ENCODE measurements around the gene TACSTD2. TPM values are rescaled to one million over a fixed set of nuclear protein-coding genes. Genes with fewer than 3 reads are reported as not detected.

TACSTD2 gene
- total RNA-seq, 1 donor from 2014 or later: 203 TPM

GRCh38 chr1:58588396-58588795 is 11.3 kb upstream of the TACSTD2 start:
- DNase-seq (ENCODE audit: extremely low spot score in 2 of 2): no peak
- Histone ChIP-seq H3K27me3 (no peaks in the 10 kb centered on the region), H3K36me3 (no peaks in the 10 kb centered on the region), H3K9me3 (no peaks in the 10 kb centered on the region), H3K27ac (no peak overlapping the region), H3K4me3 (no peak overlapping the region), H3K4me1 (peaks cover 56% of the 10 kb centered on the region)
- no peak for TF ChIP-seq POLR2AphosphoS5 (IDR thresholded peaks at IDR 0.05; ENCODE audit: insufficient read depth in 1 of 2, low read depth in 1 of 2)
- no peak for TF ChIP-seq CTCF (IDR thresholded peaks at IDR 0.05)
- no peak for TF ChIP-seq POLR2A (IDR thresholded peaks at IDR 0.05)
- intact Hi-C loops (cut with DNase I): no loop called here

DNA sequence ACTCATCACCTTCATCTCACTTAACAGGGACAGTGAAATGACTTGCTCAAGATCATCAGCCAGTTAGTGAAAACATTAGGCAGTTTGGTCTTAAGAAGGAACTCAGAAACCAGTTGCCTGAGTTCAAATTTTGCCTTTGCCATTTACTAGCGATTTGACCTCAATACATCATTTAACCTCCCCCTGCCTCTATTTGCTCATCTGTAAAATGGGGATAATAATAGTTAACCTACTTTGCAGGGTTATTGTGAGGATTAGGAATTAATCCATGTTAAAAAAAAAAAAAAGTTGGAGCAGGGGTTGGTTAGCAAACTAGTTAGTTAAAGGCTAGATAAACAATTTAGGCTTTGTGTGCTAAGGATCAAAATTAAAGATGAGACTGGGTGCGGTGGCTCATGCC is 10.6 kb upstream of the TACSTD2 start:
- DNase-seq (ENCODE audit: extremely low spot score in 2 of 2): no peak
- TF ChIP-seq CTCF (IDR thresholded peaks at IDR 0.05): no peak
- TF ChIP-seq POLR2A (IDR thresholded peaks at IDR 0.05): no peak
- no peak for TF ChIP-seq POLR2AphosphoS5 (IDR thresholded peaks at IDR 0.05; ENCODE audit: insufficient read depth in 1 of 2, low read depth in 1 of 2)
- Histone ChIP-seq H3K36me3 (no peaks in the 10 kb centered on the region), H3K27ac (no peak overlapping the region), H3K4me3 (no peak overlapping the region), H3K27me3 (no peaks in the 10 kb centered on the region), H3K4me1 (peaks cover 53% of the 10 kb centered on the region), H3K9me3 (no peaks in the 10 kb centered on the region)
- intact Hi-C loops (cut with DNase I): no loop called here

- Histone ChIP-seq H3K9me3 (no peaks in the 10 kb centered on the region), H3K36me3 (no peaks in the 10 kb centered on the region), H3K4me3 (no peak overlapping the region), H3K27ac (peak overlapping the region; percentile 83), H3K27me3 (no peaks in the 10 kb centered on the region), H3K4me1 (peaks cover 39% of the 10 kb centered on the region)
- intact Hi-C loops (cut with DNase I): no loop called here
- peak in 1 of 2 donors; percentile 34 for DNase-seq (ENCODE audit: extremely low spot score in 2 of 2)
- TF ChIP-seq POLR2AphosphoS5 (IDR thresholded peaks at IDR 0.05; ENCODE audit: insufficient read depth in 1 of 2, low read depth in 1 of 2) (no peak), CTCF (IDR thresholded peaks at IDR 0.05) (no peak), POLR2A (IDR thresholded peaks at IDR 0.05) (no peak)
Measured at GRCh38 chr1:58586271-58586670, 9.2 kb upstream of the TACSTD2 start.

DNA sequence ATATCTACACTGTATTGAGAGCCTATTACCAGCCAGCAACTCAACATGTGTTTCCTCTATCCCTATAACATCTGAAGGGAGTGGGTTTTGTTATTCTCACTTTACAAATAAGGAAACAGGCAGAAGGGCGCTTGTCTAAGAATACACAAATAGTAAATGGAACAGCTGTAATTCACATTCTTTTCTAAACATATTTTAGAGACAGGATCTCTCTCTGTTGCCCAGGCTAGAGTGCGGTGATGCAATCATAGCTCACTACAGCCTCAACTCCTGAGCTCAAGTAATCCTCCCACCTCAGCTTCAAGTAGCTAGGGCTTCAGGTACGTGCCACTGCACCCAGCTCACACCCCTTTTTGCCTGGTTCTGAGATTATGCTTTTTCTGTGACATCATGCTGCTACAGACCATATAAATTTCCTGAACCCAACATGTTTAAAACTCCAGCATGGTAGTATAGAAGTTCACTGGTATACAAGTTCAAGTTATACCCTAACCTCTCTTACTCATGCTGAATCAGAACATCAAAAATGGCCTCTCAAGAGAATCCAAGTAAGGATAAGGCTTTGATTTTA is 8.6 kb upstream of the TACSTD2 start:
- peaks cover 35% of the 10 kb centered on the region for H3K4me1 ChIP-seq
- peak overlapping the region; percentile 83 for H3K27ac ChIP-seq
- no peaks in the 10 kb centered on the region for H3K27me3 ChIP-seq
- no peak overlapping the region for H3K4me3 ChIP-seq
- intact Hi-C loops (cut with DNase I): no loop called here
- no peak for DNase-seq (ENCODE audit: extremely low spot score in 2 of 2)
- H3K9me3 ChIP-seq: no peaks in the 10 kb centered on the region
- H3K36me3 ChIP-seq: no peaks in the 10 kb centered on the region
- TF ChIP-seq POLR2AphosphoS5 (IDR thresholded peaks at IDR 0.05; ENCODE audit: insufficient read depth in 1 of 2, low read depth in 1 of 2): peak in 1 of 2 donors; percentile 16
- TF ChIP-seq POLR2A (IDR thresholded peaks at IDR 0.05): no peak
- TF ChIP-seq CTCF (IDR thresholded peaks at IDR 0.05): no peak

- Histone ChIP-seq H3K27ac (peak overlapping the region; percentile 83), H3K9me3 (no peaks in the 10 kb centered on the region), H3K27me3 (no peaks in the 10 kb centered on the region), H3K4me1 (peaks cover 35% of the 10 kb centered on the region), H3K36me3 (no peaks in the 10 kb centered on the region), H3K4me3 (no peak overlapping the region)
- TF ChIP-seq CTCF (IDR thresholded peaks at IDR 0.05) (no peak), POLR2A (IDR thresholded peaks at IDR 0.05) (no peak), POLR2AphosphoS5 (IDR thresholded peaks at IDR 0.05; ENCODE audit: insufficient read depth in 1 of 2, low read depth in 1 of 2) (no peak)
- peak in 1 of 2 donors; percentile 87 for DNase-seq (ENCODE audit: extremely low spot score in 2 of 2)
- intact Hi-C loops (cut with DNase I): no loop called here
Measured at GRCh38 chr1:58585166-58585565, 8.1 kb upstream of the TACSTD2 start.
